Measurements from ENCODE around the gene NUP88. TPM values are rescaled to one million over a fixed set of nuclear protein-coding genes. Genes with fewer than 3 reads are reported as not detected.

The NUP88 gene
- total RNA-seq, 2 experiments from 2014 or later: 129 to 142 TPM

DNA sequence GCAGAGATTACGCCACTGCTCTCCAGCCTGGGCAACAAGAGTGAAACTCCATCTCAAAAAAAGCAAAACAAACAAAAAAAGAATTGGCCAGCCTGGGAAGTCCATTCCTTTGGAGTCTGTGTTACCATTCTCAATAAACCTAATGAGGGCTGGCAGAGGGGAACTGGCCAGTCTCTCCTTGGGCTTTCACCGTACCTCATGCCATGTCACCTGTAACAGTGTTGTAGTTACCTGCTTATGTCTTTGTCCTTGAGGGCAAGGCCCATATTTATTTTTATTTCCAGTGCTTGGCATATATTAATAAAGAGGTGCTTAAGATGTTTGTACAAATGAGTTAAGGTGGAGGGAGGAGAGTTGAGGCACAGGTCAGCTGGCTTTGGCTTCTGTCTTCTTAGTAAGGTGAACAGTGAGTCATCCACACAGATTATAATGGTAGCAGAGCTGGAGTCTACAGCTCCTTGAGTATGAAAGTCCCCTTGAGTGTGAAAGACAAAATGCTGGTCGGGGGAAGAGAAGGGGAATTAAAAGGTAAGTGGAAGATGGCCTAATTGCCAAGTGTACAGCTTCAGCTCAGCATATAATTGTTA, 11.0 kb upstream of the NUP88 start:
- H3K27ac Mint-ChIP-seq: peak overlapping the region; percentile 45

DNA sequence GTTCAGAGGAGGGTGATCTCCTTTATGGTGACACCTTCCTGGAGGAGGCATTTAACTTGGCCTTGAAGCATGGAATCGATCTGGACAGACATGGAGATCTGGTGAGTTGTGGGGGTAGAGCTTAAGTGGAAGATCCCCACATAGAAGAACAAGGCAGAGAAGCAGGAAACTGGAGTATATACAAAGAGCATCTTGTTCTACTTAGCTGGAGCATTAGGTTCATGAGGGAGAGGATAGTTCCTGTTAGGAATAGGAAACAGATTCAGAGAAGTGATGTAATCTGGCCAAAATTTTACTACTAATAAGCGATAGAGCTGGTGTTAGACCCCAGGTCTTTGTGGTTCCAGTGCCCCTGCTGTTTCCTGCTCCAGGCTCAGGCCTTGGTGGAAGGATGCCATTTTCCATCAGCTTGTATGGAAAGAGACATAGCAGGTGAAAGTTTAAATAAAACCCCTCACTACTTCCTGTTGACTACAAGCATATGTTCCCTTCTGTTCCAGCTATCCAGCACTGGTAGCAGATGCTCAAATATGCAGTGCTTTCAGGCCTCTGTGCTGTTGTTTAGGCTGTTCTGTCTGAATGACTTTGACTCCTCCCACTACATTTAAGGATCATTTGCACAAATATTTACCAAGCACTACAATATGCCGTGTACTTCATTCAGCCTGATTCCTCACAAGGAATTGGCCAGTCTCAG, 9.9 kb upstream of the NUP88 start:
- DNase-seq (no peak), ATAC-seq (ENCODE audit: poor library complexity) (no peak)
- H3K27ac ChIP-seq (ENCODE audit: low read depth in 1 of 2, low read length in 2 of 2): no peak overlapping the region
- H3K4me3 ChIP-seq (ENCODE audit: low read length): no peak overlapping the region
- Mint-ChIP-seq H3K4me3 (no peak overlapping the region), H3K9me3 (no peaks in the 10 kb centered on the region), H3K27ac (peak overlapping the region; percentile 21), H3K27me3 (no peaks in the 10 kb centered on the region), H3K4me1 (ENCODE audit: low read depth) (peaks cover 5% of the 10 kb centered on the region), H3K36me3 (ENCODE audit: low read depth) (peaks cover 90% of the 10 kb centered on the region)
- no peaks in the 10 kb centered on the region for H3K27me3 ChIP-seq (ENCODE audit: control insufficient read depth in 1 of 2, insufficient read depth in 2 of 2, low read length in 2 of 2)
- ChIA-PET POLR2A (interaction anchor here (0.9 kb wide), 1 partner anchor 12 kb away, joined by 3 read pairs; no protein-coding TSS in a partner anchor), CTCF (interaction anchor here (3.6 kb wide), 1 partner anchor 9 kb away, joined by 21 read pairs; the partner anchor contains the start of gene C1QBP)
- TF ChIP-seq, protein P1, sequence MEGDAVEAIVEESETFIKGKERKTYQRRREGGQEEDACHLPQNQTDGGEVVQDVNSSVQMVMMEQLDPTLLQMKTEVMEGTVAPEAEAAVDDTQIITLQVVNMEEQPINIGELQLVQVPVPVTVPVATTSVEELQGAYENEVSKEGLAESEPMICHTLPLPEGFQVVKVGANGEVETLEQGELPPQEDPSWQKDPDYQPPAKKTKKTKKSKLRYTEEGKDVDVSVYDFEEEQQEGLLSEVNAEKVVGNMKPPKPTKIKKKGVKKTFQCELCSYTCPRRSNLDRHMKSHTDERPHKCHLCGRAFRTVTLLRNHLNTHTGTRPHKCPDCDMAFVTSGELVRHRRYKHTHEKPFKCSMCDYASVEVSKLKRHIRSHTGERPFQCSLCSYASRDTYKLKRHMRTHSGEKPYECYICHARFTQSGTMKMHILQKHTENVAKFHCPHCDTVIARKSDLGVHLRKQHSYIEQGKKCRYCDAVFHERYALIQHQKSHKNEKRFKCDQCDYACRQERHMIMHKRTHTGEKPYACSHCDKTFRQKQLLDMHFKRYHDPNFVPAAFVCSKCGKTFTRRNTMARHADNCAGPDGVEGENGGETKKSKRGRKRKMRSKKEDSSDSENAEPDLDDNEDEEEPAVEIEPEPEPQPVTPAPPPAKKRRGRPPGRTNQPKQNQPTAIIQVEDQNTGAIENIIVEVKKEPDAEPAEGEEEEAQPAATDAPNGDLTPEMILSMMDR (IDR thresholded peaks at IDR 0.05): no peak
- H3K4me1 ChIP-seq (ENCODE audit: insufficient read depth, low read length): no peaks in the 10 kb centered on the region
- peaks cover 91% of the 10 kb centered on the region for H3K36me3 ChIP-seq (ENCODE audit: insufficient read depth, low read length)
- intact Hi-C loops (cut with DNase I, micrococcal nuclease): loop anchor here in 1 of 2 experiments (10.0 kb wide), 1 partner anchor 1215 kb away; the partner anchor contains the start of genes KIAA0753 and TXNDC17
- no peaks in the 10 kb centered on the region for H3K9me3 ChIP-seq (ENCODE audit: control insufficient read depth in 1 of 2, insufficient read depth in 1 of 2, low read length in 2 of 2)

More for the DNA sequence above, 11.0 kb upstream of the NUP88 start:
- POLR2A ChIA-PET: no interaction called here
- TF ChIP-seq, protein P1 (IDR thresholded peaks at IDR 0.05): no peak
- intact Hi-C loops (cut with DNase I, micrococcal nuclease): loop anchor here in 1 of 2 experiments (10.0 kb wide), 1 partner anchor 146 kb away; the partner anchor contains the start of gene RABEP1
- Histone ChIP-seq H3K9me3 (ENCODE audit: control insufficient read depth in 1 of 2, insufficient read depth in 1 of 2, low read length in 2 of 2) (no peaks in the 10 kb centered on the region), H3K27ac (ENCODE audit: low read depth in 1 of 2, low read length in 2 of 2) (no peak overlapping the region), H3K4me1 (ENCODE audit: insufficient read depth, low read length) (peaks cover 5% of the 10 kb centered on the region), H3K27me3 (ENCODE audit: control insufficient read depth in 1 of 2, insufficient read depth in 2 of 2, low read length in 2 of 2) (no peaks in the 10 kb centered on the region), H3K4me3 (ENCODE audit: low read length) (no peak overlapping the region), H3K36me3 (ENCODE audit: insufficient read depth, low read length) (peaks cover 89% of the 10 kb centered on the region)
- H3K27me3 Mint-ChIP-seq: no peaks in the 10 kb centered on the region
- H3K9me3 Mint-ChIP-seq: no peaks in the 10 kb centered on the region
- DNase-seq (no peak), ATAC-seq (ENCODE audit: poor library complexity) (no peak)
- CTCF ChIA-PET: interaction anchor here (0.7 to 1.4 kb wide), 2 partner anchors 9 to 10 kb away, joined by 3 to 4 read pairs; no protein-coding TSS in a partner anchor
- no peaks in the 10 kb centered on the region for H3K4me1 Mint-ChIP-seq (ENCODE audit: low read depth)
- H3K36me3 Mint-ChIP-seq (ENCODE audit: low read depth): peaks cover 88% of the 10 kb centered on the region
- H3K4me3 Mint-ChIP-seq: no peak overlapping the region

DNA sequence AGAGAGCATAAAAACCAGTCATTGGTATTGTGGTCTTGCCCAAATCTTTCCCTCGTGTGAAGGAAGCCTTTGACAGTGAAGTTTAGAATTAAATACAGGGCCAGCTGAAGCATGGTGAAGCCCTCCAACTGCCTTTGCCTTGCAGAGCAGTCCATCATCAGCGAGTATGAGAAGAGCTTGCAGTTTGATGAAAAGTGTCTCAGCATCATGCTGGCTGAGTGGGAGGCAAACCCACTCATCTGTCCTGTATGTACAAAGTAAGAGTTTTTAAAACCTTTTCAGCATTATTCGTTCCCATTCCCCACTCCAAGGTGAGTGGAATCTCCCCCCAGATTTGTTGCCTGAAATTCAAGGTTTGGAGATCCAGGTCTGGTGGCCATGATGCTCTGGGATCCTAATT, 6.4 kb upstream of the NUP88 start:
- H3K4me1 ChIP-seq (ENCODE audit: insufficient read depth, low read length): peaks cover 6% of the 10 kb centered on the region
- TF ChIP-seq, protein P1 (IDR thresholded peaks at IDR 0.05): no peak
- H3K27me3 ChIP-seq (ENCODE audit: control insufficient read depth in 1 of 2, insufficient read depth in 2 of 2, low read length in 2 of 2): no peaks in the 10 kb centered on the region
- POLR2A ChIA-PET: no interaction called here
- H3K9me3 Mint-ChIP-seq: no peaks in the 10 kb centered on the region
- H3K27ac ChIP-seq (ENCODE audit: low read depth in 1 of 2, low read length in 2 of 2): no peak overlapping the region
- H3K4me3 Mint-ChIP-seq: no peak overlapping the region
- H3K4me3 ChIP-seq (ENCODE audit: low read length): no peak overlapping the region
- H3K9me3 ChIP-seq (ENCODE audit: control insufficient read depth in 1 of 2, insufficient read depth in 1 of 2, low read length in 2 of 2): no peaks in the 10 kb centered on the region
- peaks cover 26% of the 10 kb centered on the region for H3K4me1 Mint-ChIP-seq (ENCODE audit: low read depth)
- peaks cover 88% of the 10 kb centered on the region for H3K36me3 ChIP-seq (ENCODE audit: insufficient read depth, low read length)
- H3K27me3 Mint-ChIP-seq: no peaks in the 10 kb centered on the region
- peaks cover 82% of the 10 kb centered on the region for H3K36me3 Mint-ChIP-seq (ENCODE audit: low read depth)
- H3K27ac Mint-ChIP-seq: no peak overlapping the region
- DNase-seq: no peak
- CTCF ChIA-PET: interaction anchor here (3.6 kb wide), 1 partner anchor 13 kb away, joined by 31 read pairs; the partner anchor contains the start of gene C1QBP
- ATAC-seq (ENCODE audit: poor library complexity): no peak
- intact Hi-C loops (cut with DNase I, micrococcal nuclease): loop anchor here in 1 of 2 experiments (10.0 kb wide), 1 partner anchor 1219 kb away; the partner anchor contains the start of genes KIAA0753 and TXNDC17
